ENCODE data around the gene DCDC2C.
A peak's percentile ranks its signal among the peaks of the same experiment; 100 is the strongest.
"Not testable (repeated sequence)": the region's sequence is repeated elsewhere in the genome, so short reads cannot be mapped to it uniquely, and the experiment has no call there.

DCDC2C gene

DNA sequence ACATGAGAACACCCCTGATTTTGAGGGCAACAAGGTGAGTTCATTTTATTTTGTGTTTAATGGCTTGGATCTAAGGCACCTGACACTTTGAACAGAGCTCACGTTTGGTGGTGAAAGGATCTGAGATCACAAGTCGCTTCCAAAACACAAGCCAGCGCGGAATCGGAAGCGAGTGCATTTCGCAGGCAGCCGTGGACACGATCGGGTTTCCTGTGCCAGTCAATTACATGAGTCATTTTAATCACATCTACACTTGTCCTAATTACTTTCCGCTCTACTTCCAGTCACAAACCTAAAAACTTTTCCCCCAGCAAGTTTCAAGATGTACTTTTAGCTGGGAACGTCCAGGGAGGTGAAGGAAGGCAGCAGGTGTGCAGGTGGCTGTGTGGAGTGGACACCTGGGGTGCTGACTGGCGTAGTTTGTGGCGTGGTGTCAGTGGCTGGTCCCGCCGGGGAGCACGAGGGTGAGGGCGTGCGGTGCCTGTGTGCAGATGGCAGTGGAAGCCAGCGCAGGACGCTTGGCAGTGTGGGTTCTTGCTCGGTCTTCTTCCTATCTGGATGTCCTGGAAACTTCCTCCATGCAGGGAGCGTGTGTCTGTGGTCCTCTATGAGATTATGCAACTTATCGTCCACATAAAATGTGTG is 75.6 kb downstream of the DCDC2C start:
- no peak for DNase-seq

DNA sequence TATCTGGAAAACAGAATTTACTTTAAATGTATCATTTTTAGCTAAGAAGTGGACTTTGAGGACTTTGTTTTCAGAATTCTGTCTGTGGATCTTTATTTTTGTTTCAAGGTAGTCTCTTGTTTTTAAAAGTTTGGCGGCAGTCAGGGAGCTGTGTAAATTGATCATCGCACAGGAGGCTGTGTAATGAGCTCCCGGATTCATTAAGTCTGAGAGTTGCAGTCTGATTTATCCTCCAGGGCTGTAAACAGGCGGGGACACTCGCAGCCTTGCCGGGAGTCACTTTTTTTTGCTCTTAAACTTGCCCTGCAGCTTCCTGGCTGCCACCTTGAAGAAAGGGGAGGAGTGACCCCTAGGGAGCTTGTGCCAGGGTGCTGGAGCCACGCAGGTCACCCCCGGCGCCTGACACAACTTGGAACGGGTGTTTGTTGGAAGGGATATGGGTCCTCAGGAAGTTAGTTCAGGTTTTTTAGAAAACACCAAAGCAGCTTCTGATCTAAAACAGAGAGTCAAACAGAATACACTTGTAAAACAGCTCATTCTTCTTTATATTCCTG is 76.2 kb downstream of the DCDC2C start:
- no peak for DNase-seq

DNA sequence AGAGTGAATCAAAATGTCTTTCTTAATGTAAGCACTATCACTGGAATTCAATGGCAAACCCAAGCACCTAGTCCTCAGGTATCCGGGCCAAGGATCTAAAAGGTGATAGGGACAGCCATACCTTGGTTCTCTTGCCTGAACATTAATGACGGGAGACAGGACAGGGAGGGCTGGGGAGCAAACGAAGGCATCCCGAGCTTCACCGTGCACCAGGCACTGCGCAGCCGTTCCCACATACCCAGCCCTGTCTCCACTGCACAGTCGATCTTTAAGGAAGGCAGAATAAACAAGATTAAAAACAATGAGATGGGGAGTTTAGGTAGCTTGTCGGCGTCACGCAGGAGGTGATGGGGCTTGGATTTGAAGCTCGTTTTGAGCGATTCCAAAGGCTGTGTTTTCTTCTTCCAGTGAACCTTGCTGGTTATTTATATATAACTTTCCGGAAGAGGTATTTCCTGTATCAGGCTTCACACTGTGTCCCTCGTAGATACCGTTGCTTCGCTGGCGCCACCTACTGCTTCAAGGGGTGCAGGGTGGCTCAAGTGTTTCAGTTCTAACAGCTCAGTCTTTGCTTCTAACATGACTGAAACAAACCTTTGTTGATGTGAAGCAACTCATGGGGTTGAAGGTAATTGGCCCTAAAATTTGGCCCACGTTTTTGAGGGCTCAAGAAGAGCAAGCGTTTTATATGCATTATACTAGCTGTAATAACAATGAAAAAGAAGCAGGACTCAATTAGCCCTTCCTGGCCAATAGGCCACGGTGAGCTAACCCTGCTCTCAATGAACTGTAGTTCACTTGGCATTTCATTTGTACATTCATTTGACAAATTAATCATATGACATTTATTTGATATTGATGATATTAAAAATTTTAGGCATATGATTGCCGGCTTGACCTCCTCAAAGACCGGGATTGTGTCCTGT is 77.4 kb downstream of the DCDC2C start:
- DNase-seq, result peak; percentile 64

DNA sequence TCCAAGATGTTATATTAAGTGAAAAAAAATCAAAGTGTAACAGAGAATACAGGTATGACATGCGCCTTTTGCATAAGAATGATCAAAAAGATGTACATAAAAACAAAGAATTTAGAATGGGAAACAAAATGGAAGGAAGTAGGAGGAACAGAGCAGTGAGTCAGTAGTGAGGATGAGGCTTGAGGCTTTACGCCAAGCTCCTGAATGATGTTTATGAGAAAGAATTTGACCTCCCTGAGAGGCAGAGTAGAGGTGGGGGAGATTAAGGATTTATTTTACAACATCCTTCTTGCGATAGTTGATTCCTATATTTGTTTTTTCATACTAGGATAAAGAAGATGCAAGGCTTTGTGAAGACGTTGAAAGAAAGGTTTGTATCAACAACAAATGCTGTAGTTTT is 81.4 kb downstream of the DCDC2C start:
- no peak for DNase-seq

DNA sequence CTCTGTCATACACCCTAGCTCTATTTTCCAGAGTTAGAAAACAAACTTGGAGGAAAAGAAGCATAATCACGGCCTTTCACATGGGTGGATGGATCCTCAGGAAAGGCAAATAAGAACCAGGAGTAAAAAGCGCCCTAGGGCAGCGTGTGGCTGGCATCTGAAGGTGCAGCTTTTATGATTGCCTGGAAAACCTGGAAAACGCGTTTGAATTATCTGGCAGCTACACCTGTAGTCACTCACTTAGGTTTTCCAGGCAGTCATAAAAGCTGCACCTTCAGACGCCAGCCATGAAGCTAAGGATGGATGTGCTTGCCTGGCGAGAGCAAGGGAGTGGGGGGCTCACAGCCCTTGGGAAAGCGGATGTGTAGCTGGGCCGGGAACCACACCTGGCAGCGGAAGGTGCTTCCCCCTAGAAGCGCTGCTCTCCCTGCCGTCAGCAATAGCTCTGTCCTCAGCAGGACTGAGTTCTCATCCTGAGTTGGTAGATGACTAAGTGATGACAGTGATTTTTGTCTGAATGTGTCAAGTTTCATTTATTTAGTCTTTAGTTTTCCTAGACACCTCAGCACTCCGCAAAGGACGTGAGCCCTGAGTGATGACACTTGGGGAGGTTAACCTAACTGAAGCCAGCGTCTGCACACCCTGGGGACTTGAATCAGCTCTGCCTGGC is 82.0 kb downstream of the DCDC2C start:
- peak; percentile 9 for DNase-seq

DNA sequence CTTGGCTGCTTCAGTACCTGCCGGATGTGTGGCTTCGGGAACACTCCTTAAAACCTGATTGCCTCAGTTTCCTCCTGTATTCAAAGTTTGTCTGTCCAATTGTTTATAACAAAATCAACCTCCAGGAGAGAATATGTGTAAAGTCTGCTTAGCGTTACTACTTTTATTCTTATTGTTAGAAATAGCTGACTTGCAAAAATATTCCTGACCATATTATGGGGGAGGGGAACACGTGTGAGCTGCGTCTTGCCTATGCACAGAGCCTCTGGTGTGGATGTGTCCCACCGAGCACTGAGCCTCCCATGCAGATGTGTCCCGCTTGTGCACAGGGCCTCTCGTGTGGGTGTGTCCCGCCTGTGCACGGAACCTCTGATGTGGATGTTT is 82.5 kb downstream of the DCDC2C start:
- DNase-seq, result no peak

DNA sequence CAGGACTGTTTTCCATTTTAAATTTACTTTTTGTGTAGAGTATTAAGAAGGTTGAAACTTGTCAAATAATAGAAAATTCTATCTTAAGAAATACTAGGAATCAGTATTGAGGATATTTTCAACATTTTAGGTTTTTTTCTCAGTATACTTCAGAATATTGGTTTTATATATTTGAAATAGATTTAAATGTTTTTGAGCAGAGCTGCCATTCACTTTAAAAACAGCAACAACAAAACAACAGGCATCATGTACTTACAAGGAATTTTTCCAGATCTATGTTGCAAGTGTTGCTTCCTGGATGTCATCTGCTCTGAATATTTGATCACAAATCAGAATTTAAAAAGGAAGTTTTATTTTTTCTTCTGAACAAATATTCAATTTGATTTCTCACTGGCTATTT is 84.4 kb downstream of the DCDC2C start:
- DNase-seq, result no peak

DNA sequence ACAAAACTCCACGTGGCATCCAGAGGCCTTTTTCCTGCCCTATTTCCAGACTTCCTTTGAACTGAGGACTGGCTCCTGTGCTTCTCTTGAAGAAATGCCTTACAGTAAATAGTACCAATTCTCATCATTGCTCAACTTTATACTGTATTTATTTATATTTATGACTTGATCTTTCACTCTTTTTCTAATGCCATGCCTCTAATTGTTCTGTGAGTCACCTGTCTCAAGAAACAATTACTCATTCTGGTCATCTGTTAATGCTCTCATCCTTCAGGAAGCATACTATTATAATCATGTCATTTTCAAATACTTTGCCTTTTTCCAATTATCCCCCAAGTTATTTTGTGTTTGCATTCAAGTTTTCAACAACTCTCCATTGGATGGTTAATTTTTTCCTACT is 85.9 kb downstream of the DCDC2C start:
- no peak for DNase-seq

DNA sequence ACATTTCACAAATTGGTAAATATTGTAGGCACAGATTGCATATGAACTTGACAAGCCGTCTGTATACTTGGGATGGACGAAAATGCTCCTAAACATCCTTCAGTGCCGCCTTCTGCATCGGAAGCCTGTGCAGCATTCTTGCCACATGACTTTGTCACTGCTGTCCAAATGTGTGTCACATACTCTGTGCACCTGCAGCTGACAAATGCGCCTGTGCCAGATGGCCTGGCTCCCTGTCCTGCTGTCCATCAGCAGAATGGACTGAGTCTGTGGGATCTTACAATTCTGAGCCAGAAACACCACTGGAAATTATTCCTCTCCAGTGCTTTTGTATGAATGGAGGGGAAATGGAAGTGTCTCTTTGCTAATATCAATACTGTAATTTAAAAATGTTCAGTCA is 89.9 kb downstream of the DCDC2C start:
- DNase-seq, result no peak

DNA sequence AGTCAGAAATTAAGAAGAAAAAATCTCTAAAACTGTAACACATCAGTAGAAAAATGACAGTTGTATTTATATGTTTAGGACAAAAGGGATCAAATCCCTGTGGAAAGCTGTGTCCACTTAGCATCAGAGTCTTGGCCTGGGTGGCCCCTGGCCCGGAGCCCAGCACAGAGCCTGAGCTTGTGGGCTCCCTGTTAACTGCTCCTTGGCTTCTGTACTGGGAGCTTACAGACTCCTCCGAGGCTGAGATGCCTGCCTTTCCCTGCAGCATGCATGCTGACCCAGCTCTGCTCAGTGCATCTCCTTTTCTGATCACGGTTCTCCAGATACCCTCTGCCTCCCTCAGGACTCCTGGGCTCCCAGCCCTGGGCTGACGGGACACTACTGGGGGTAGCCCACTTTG is 98.1 kb downstream of the DCDC2C start:
- DNase-seq, result no peak

DNA sequence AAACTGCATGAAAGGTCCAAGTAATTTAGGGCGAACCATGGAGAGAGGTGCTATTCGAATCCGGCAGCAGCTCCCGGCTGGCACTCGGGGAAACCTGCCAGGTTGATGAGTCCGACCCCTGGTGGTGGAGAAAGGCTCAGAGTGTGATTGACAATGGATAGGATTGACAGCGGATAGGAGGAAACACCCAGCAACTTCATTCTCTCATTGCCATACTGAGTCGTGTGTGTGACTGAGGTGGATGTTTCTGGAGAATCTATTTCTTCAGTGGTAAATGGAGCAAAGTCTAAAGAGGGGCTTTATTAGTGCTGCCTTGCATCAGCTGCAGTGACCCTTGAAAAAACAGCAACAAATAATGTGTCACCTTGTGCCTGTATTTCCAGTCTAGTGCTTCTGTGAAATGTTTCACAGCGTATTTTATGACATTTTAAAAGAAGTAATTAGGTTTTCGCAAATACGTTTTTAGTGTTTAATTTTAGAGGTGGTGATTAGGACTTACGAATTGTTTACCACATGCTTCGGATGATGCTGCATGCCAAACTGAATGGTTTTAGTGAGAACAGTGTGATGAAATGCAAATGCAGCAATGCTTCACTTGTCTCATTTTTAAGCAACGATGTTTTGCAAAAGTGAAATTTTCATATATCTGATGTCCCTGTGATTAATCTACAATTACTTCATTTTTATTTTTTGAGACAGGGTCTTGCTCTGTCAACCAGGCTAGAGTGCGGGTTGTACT is 102.0 kb downstream of the DCDC2C start:
- DNase-seq, result no peak

DNA sequence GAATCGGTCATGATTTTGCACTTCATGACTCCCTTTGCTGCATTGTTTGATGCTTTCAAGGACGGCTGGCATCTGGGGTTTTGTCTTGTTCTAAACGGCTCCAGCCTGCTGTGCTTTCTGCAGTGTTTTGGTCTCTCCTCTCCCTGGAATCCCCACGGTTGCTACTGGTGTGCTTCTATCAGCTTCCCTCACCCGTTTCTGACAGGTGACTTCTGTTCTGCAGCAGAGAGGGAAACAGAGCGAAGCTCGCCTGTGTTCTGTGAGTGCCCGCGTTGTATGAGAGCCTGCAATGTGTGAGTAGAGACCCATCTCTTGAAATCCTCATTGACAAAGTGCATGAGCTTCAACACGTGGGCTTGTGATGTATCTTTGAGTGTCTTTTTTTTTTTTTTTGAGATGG is 102.8 kb downstream of the DCDC2C start:
- no peak for DNase-seq

DNA sequence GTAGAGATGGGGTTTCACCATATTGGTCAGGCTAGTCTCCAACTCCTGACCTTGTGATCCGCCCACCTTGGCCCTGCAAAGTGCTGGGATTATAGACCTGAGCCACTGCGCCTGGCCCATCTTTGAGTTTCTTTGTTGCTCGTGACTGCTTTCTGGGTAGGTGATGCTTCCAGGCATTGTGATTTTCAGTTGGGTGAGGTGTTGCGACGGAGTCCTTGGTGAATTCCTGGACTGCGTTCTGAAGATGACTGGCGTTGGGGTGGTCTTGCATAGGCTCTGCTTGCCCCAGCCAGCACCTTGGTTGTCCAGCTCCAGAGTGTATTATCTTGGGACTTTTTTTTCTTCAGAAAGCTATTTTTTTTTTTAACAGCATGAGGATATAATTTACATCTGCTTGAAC is 103.4 kb downstream of the DCDC2C start:
- DNase-seq, result no peak

DNA sequence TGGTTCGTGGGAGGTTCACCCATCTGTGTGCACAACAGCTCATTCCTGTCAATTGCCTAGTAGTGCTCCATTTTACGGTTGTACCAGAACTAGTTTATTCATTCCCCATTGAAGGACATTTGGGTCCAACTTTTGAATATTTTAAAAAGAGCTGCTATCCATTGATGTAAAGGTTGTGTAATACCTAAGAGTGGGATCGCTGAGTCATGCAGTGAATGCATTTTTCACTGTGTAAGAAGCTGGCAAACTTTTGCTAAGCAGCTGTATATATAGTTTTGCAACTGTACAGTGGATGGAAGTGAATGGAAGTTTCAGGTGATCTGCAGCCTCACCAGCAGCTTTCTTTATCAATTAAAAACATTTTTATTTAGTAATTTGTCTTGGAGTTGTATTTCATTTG is 104.5 kb downstream of the DCDC2C start:
- DNase-seq, result no peak

DNA sequence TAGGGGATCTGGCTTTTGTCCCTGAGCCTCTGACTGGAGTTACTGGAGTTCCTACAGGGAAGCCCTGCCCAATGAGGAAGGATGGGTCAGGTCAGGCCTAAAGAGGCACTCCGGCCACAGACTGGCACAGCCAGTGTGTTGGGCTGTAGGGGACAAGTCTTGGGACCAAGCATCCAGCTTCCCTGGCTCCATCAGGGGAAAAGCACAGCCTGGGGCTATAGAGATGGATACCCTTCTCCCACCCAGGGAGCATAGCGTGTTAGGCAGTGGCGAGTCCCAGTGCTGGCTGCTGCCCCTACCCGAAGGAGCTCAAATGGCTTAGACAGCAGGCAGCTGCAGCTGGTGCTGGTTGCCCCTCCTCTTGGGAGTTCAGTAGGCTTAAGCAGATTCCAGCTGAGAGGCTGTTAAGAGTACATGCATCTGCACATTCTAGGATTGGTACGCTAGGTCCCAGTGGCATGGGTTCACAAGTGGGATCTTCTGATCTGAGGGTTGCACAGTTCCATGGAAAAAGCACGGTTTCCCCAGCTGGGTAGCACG is 111.4 kb downstream of the DCDC2C start:
- no peak for DNase-seq

DNA sequence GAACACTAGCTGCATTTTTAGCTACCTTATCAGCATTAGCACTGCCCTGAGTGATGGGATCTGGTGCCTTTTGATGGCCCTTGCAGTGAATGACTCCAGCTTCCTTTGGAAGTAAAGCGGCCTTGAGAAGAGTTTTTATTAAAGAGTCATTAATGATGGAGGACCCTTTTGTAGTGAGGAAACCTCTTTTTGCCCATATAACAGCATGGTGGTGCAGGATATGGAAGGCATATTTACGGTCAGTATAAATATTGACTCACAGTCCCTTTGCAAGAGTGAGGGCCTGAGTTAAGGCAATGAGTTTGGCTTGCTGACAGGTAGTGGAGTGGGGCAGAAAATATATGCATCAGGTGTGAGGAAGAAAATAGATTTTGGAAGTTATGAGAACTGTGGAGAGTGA is 113.8 kb downstream of the DCDC2C start:
- DNase-seq, result not testable (repeated sequence)

DNA sequence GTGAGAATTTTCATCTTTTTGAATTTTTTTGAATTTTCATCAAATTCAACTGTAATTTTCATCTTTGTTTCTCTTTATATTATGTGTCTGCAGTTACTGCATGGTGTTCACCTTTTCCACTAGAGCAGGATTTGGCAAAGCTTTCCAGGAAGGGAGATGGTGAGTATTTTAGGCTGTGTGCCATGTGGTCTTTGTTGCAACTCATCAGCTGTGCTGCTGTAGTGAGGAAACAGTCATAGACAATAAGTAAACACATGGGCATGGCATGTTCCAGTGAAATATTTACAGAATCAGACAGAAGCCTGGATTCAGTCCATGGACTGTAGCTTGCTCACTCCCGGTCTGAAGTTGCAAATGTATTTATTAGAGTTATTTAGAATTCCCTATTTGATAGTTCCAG is 120.4 kb downstream of the DCDC2C start:
- DNase-seq, result peak; percentile 36

DNA sequence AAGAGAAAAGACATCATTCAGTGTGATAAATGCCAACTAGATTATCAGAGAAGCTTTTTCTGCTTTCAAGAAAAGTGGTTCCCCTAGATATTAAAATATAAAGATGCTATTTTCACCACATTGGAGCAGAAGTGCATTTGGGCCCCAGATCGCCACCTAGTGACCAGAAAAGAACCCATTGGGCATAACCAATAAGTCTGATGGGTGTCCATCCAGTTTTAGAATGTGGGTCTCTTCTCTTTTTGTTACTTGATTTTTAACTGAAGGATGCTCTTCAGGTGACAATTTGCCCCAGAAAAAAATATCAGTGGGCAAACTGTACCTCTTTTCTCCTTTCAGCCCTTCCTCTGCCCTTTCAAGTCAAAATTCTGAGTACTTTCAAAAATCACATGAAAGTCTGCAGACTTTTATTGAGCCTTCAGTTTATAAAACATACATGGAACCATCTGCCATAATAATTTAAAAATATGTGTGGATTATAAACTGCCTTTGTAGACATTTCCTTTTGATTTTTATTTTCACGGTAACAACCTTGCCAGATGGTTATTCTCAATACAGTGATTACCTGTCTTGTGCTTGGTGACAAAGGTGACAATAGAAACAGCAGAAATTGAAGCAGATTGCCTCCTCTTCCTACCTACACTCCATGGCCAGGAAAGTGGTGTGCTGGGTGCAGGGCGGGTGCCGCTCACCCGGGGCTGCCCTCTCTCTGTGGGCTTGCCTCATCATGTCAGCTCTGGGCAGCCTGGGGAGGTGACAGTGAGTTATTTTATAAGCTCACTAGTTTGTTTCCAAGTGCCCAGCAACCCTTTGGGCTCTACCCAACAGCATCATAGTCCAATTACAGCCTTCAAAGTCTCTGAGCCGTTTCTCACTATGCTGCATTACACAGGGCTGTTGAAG is 124.5 kb downstream of the DCDC2C start:
- DNase-seq, result no peak

DNA sequence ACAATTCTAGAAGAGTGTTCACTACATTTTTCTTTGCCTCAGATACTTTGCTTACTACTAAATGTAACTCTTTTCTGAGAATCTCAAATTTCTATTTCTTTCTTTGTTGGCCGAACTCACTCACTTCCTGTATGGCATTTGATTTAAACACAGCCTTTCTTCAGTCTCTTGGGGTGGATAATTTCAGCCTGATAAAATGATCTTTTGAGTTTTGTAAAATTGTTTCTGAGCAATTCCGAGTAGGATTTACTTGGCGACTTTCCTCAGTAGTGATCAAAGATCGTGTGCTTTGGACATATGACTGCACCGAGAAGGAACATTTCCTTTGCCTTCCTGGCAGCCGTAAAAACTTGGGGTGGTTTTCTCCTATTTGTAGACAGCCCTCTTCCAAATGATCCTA is 127.4 kb downstream of the DCDC2C start:
- no peak for DNase-seq

DNA sequence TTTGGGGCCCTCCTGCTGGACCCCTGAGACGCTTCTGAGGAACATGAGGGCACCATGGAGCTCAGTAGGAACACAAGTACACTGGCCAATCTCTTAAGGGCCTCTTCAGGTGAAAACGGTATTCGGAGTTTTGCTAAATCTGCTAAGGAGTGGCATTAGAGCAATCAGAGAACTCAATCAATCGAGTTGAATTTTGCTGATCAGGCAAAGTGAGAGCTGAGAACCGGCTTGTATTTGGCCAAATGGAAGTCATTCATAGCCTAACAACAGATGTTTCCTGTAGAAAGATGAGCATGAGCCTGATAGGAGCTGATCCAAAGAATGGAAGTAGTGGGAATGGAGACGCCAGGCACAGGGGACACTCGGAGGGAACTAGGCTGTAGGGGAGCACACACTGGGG is 133.7 kb downstream of the DCDC2C start:
- no peak for DNase-seq

DNA sequence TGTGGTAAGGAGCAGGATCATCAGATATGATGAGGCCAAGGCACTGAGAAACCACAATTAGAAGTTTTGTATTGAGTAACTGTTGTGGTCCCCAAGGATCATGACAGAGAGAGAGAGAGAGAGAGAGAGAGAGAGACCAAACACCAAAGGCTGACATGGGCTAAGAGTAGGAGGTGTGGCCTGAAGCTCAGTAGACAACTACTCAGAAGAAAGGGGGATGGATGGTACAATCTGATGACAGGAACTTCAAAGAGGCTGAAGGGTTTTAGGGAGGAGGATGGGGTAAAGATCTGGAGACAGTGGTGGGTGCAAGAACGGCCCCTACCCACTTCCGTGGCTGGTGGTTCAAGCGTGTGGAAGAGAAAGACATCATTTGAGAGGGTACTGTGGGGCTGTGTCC is 135.0 kb downstream of the DCDC2C start:
- DNase-seq, result no peak

DNA sequence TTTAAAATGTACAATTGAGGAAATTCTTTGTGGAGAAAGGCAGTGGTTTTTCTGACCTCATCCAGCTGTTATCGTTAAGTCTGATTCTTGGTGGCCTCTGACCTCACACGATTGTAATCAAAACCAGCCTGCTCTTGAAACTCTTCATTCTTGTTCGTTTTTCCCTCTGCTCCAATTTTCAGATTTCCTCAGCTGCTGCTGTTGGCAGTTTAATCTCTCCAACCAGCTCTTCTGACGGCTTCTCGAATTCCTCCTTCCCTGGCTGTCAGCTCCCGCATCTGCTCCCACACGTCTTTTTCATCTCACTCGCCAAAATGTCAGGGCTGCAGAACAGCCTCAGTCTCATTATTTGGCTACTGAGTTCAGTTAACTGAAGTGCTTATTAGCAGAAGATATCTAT is 136.1 kb downstream of the DCDC2C start:
- DNase-seq, result no peak
